Measurements from ENCODE around the gene ANXA6.

DNA sequence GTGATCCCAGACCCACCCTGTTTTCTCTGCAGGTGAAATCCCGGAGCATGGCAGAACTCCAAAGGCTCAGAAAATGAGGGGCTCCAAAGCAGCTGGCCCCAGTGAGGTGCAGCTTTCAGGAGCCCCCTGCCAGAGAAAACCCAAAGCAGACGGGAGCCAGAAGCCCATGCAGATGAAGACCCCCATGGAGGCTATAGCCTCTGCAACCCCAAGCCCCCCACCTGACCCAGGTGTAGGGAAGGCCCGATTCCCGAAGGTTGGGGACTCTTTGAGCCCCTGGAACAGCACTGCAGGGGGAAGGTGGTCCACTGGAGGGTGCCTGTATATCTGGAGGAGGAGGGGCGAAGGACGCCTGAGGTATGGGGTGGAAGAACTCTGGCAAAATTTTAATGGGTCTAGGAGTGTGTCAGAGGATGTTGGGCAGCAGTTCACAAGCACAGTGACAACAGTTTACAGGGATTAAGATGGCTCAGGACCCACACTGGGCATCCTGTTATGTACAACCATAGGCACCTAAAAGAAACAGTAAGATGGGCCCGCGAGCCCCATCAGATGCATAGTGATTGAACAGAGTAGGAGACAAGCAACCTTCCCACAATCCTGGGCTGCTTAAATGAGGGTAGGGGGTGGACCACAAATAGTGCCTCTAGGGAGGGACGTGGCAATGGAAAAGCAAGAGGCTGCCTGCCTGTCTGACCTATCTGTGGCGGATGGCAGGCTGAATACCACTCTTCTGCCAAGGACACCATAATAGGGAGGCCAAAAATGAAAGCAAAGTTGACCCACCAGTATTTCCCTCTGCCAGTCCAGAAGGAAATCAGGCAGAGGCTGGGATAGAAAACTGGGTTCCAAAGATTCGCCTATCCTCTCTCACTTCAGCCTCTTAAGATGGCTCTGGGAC is 16.4 kb upstream of the ANXA6 start:
- no peak for TF ChIP-seq EZH2 (IDR thresholded peaks at IDR 0.05; ENCODE audit: borderline replicate concordance, low read depth, low read length, severe bottlenecking)
- TF ChIP-seq, protein P1, sequence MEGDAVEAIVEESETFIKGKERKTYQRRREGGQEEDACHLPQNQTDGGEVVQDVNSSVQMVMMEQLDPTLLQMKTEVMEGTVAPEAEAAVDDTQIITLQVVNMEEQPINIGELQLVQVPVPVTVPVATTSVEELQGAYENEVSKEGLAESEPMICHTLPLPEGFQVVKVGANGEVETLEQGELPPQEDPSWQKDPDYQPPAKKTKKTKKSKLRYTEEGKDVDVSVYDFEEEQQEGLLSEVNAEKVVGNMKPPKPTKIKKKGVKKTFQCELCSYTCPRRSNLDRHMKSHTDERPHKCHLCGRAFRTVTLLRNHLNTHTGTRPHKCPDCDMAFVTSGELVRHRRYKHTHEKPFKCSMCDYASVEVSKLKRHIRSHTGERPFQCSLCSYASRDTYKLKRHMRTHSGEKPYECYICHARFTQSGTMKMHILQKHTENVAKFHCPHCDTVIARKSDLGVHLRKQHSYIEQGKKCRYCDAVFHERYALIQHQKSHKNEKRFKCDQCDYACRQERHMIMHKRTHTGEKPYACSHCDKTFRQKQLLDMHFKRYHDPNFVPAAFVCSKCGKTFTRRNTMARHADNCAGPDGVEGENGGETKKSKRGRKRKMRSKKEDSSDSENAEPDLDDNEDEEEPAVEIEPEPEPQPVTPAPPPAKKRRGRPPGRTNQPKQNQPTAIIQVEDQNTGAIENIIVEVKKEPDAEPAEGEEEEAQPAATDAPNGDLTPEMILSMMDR (IDR thresholded peaks at IDR 0.05; ENCODE audit: borderline replicate concordance, extremely low read depth, low read length, poor library complexity, severe bottlenecking), result no peak
